Nephron (organoid): Measurements from ENCODE around the gene GSG1L2.

Experiments used
- H3K27ac Mint-ChIP-seq, 3 experiments: 2 replicates each; pipeline ENCODE4 v1.8.0; 2020; ENCODE audit warnings: mixed read lengths in 3 of 3, mild to moderate bottlenecking in 2 of 3, moderate library complexity in 1 of 3
- H3K27me3 Mint-ChIP-seq: 2 replicates; pipeline ENCODE4 v1.8.0; 2021; ENCODE audit warnings: low read depth, mild to moderate bottlenecking, moderate library complexity, mixed read lengths
- H3K36me3 Mint-ChIP-seq: 2 replicates; pipeline ENCODE4 v1.8.0; 2020; ENCODE audit warnings: low read depth, mixed read lengths
- H3K4me1 Mint-ChIP-seq: 2 replicates; pipeline ENCODE4 v1.8.0; 2020; ENCODE audit warnings: mixed read lengths
- H3K4me3 Mint-ChIP-seq, 3 experiments: 2 replicates each; pipeline ENCODE4 v1.8.0; 2020; ENCODE audit warnings: mild to moderate bottlenecking in 3 of 3, mixed read lengths in 3 of 3, moderate library complexity in 2 of 3
- H3K9me3 Mint-ChIP-seq: 2 replicates; pipeline ENCODE4 v1.8.0; 2020; ENCODE audit warnings: mixed read lengths
- TF ChIP-seq, protein P1 (sequence below), 3 experiments: fragments of 200-600 bp; sonication (generic); IDR thresholded peaks; one replicate each; pipeline ENCODE4 v1.5.0; 2021; ENCODE audit warnings: antibody characterized with exemption in 3 of 3; ENCODE audit not compliant: unreplicated experiment in 3 of 3

Gene GSG1L2

DNA sequence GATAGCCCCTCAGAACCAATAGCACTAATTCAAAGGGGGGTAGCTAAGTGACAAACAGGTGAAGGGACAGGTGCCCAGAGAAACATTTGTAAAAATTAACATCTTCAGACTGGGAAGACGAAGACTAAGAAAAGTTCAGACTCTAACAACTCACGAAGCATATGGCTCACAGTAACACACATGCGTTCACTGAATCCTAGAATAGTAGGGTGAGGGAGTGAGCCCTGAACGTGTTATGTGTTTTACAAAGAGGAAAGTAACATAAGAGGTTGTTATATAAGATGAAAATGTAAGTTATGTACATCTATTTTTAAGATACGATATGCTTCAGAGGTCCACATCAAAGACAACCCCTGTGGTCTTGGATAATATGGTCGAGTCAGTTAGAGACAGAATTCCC, 15.2 kb downstream of the GSG1L2 start:
- H3K36me3 Mint-ChIP-seq, result no peaks in the 10 kb centered on the region
- peaks cover 3% of the 10 kb centered on the region for H3K27me3 Mint-ChIP-seq
- peaks cover 20% of the 10 kb centered on the region for H3K9me3 Mint-ChIP-seq
- no peaks in the 10 kb centered on the region for H3K4me1 Mint-ChIP-seq
- no peak overlapping the region for H3K27ac Mint-ChIP-seq
- TF ChIP-seq, protein P1, sequence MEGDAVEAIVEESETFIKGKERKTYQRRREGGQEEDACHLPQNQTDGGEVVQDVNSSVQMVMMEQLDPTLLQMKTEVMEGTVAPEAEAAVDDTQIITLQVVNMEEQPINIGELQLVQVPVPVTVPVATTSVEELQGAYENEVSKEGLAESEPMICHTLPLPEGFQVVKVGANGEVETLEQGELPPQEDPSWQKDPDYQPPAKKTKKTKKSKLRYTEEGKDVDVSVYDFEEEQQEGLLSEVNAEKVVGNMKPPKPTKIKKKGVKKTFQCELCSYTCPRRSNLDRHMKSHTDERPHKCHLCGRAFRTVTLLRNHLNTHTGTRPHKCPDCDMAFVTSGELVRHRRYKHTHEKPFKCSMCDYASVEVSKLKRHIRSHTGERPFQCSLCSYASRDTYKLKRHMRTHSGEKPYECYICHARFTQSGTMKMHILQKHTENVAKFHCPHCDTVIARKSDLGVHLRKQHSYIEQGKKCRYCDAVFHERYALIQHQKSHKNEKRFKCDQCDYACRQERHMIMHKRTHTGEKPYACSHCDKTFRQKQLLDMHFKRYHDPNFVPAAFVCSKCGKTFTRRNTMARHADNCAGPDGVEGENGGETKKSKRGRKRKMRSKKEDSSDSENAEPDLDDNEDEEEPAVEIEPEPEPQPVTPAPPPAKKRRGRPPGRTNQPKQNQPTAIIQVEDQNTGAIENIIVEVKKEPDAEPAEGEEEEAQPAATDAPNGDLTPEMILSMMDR (IDR thresholded peaks at IDR 0.05; ENCODE audit: unreplicated experiment in 3 of 3), result no peak
- no peak overlapping the region for H3K4me3 Mint-ChIP-seq

DNA sequence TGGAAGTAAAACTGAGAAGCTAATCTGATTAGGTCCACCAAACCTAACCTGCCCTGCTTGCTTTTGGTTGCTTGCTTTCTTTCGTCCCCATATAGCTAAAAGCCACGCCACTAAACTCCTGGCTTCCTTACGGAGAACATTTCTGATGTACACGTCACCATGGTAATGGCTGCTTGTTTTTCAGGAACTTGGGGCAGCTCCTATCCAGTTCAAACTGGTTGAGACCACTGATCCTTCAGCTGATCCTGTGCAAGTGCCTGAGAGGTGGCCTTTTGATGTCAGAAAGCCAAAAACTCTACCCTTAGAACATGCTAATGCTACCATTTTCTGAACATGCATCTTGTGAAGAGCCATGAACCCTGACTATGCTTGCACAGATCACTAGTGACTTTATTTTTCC, 16.1 kb downstream of the GSG1L2 start:
- no peaks in the 10 kb centered on the region for H3K4me1 Mint-ChIP-seq
- no peak overlapping the region for H3K4me3 Mint-ChIP-seq
- H3K36me3 Mint-ChIP-seq, result no peaks in the 10 kb centered on the region
- peaks cover 3% of the 10 kb centered on the region for H3K27me3 Mint-ChIP-seq
- no peak overlapping the region for H3K27ac Mint-ChIP-seq
- TF ChIP-seq, protein P1 (IDR thresholded peaks at IDR 0.05; ENCODE audit: unreplicated experiment in 3 of 3), result no peak
- peaks cover 20% of the 10 kb centered on the region for H3K9me3 Mint-ChIP-seq

DNA sequence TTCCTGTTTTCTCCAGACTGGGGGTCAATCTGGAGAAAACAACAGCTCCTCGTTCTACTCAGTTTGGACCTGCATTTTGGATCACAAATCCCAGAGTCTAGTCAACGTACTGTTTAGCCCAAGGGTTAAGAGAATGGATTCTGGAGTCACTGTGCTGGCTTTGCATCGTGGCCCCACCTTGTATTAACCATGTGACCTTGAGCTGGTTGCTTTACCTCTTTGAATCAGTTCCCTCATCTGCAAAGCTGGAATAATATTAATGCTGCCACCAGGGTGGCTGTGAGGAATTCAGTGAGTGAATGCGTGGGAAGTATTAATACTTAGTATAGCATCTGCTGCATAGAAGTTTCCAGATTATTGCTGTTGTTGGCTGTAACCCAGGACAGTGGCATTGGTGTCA, 19.2 kb downstream of the GSG1L2 start:
- H3K4me1 Mint-ChIP-seq, result no peaks in the 10 kb centered on the region
- peaks cover 14% of the 10 kb centered on the region for H3K27me3 Mint-ChIP-seq
- H3K4me3 Mint-ChIP-seq, result no peak overlapping the region
- TF ChIP-seq, protein P1 (IDR thresholded peaks at IDR 0.05; ENCODE audit: unreplicated experiment in 3 of 3), result no peak
- H3K36me3 Mint-ChIP-seq, result no peaks in the 10 kb centered on the region
- no peak overlapping the region for H3K27ac Mint-ChIP-seq
- peaks cover 20% of the 10 kb centered on the region for H3K9me3 Mint-ChIP-seq

DNA sequence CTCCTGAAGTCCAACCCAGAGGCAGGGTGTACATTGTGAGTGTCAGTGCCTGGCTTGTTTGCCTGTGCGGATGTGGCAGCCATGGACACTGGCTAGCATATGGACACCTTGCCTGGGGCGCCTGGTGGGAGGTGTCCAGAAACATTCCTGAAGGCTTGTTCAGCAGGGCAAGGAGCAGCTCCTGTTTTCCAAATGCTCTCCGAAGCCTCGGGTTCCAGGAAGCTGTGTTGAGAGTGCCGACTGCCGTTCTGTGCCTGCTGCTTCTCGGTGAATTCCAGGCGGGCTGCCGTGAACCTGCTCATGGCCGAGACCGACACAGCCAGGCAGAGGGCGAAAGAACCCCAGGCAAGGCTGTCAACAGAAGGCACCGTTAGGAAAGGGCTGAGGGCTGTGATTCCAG, 19.6 kb downstream of the GSG1L2 start:
- TF ChIP-seq, protein P1 (IDR thresholded peaks at IDR 0.05; ENCODE audit: unreplicated experiment in 3 of 3), result no peak
- Mint-ChIP-seq H3K27me3 (peaks cover 14% of the 10 kb centered on the region), H3K4me3 (no peak overlapping the region), H3K4me1 (no peaks in the 10 kb centered on the region), H3K9me3 (peaks cover 20% of the 10 kb centered on the region), H3K36me3 (no peaks in the 10 kb centered on the region), H3K27ac (no peak overlapping the region)

DNA sequence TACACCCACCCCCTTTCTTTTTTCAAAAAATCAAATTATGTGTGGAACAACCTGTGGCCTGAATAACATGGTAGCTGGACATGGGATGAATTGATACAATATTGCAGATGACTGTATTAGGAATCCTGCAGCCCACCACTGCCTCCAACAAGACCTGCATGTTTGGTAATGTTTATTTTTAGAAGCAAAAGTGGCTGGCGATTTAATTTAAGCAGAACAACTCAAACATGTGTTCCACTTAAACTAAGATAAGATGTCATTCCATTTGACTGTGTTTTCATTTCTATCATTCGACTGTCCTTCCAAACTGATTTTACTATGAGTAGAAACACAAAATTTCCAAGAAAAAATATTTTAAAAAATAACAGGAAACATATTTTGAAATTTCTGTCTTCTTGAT, 20.4 kb downstream of the GSG1L2 start:
- Mint-ChIP-seq H3K4me3 (no peak overlapping the region), H3K9me3 (peaks cover 20% of the 10 kb centered on the region), H3K36me3 (no peaks in the 10 kb centered on the region), H3K27ac (no peak overlapping the region), H3K27me3 (peaks cover 15% of the 10 kb centered on the region), H3K4me1 (no peaks in the 10 kb centered on the region)
- TF ChIP-seq, protein P1 (IDR thresholded peaks at IDR 0.05; ENCODE audit: unreplicated experiment in 3 of 3), result no peak

DNA sequence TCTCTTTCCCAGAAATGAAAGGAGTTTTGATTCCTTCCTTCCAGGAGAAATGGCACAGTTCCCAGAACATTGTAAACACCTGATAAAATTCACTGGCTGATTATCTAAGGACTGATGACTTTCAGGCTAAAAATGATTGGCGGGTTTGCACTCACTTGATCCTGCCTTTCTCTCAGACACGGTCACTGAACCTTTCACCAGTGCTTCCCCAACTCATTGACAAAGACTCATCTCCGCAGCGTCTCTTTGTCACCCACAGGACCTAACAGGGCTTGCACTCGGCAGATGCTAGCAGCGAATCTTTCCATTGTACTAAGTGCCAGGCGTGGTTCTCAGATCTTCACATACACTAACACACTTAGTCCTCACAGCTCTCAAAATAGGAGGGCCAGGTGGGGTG, 23.2 kb downstream of the GSG1L2 start:
- Mint-ChIP-seq H3K9me3 (peaks cover under 1% of the 10 kb centered on the region), H3K4me1 (peaks cover 5% of the 10 kb centered on the region), H3K27ac (no peak overlapping the region), H3K4me3 (no peak overlapping the region), H3K36me3 (no peaks in the 10 kb centered on the region), H3K27me3 (peaks cover 32% of the 10 kb centered on the region)
- TF ChIP-seq, protein P1 (IDR thresholded peaks at IDR 0.05; ENCODE audit: unreplicated experiment in 3 of 3), result no peak
